K562 (cell line): ENCODE measurements around the gene PIEZO2. TPM values are rescaled to one million over a fixed set of nuclear protein-coding genes. Genes with fewer than 3 reads are reported as not detected.

Experiments used
- ELK3 ChIP-seq: fragments of 450-650 bp; formaldehyde crosslinking; IDR thresholded peaks from 2 replicates; pipeline ENCODE4 v1.4.0; 2020; ENCODE audit warnings: mild to moderate bottlenecking
- FOXA3 ChIP-seq, 2 experiments: fragments of 450-650 bp in 1 of 2; sonication (generic) in 1 of 2; formaldehyde crosslinking; IDR thresholded peaks in 1 of 2; conservative IDR thresholded peaks in 1 of 2; 2 replicates each; pipeline versions ENCODE4 v1.4.0 to v1.8.0; 2020 to 2022; ENCODE audit warnings: mild to moderate bottlenecking in 2 of 2, missing genetic modification reagents in 1 of 2
- HSF4 ChIP-seq: fragments of 250-450 bp; sonication (Bioruptor Pico); IDR thresholded peaks from 2 replicates; pipeline ENCODE4 v2.1.2; 2022; ENCODE audit warnings: mild to moderate bottlenecking, moderate library complexity, borderline replicate concordance
- ZBTB11 ChIP-seq, 3 experiments: fragments of 200-800 bp in 1 of 3; fragments of 250-450 bp in 1 of 3; fragments of 450-650 bp in 1 of 3; sonication (Bioruptor Pico) in 1 of 3; sonication (Bioruptor generic) in 1 of 3; formaldehyde crosslinking in 1 of 3; IDR thresholded peaks; 2 replicates each; pipeline versions ENCODE4 v1.6.1 to v1.8.0; 2016 to 2022; ENCODE audit warnings: mild to moderate bottlenecking in 2 of 3, missing genetic modification characterization in 2 of 3, missing compliant biosample characterization in 1 of 3, moderate library complexity in 1 of 3
- ZNF311 ChIP-seq: fragments of 250-450 bp; sonication (Bioruptor Pico); IDR thresholded peaks from 2 replicates; pipeline ENCODE4 v1.4.0; 2020; ENCODE audit warnings: mild to moderate bottlenecking, moderate library complexity
- polyA plus RNA-seq, 8 experiments: library from polyadenylated mRNA; depleted of rRNA in 4 of 8; stranded (reverse) in 5 of 8; unstranded in 3 of 8; fragments of >200 nt; fragmentation: Nextera tagmentation in 2 of 8; fragmentation: Illumina TruSeq in 1 of 8; extraction: Ambion mirVana in 2 of 8; extraction: Trizol in 1 of 8; gene quantifications; 2 replicates each; pipeline versions ENCODE4 v1.2.1 to v1.2.3, GENCODE V29; 2011 to 2014; ENCODE audit warnings: inconsistent platforms in 1 of 8, missing spikeins in 1 of 8
- total RNA-seq, 7 experiments: library from RNA; depleted of rRNA in 6 of 7; stranded (reverse); fragments of >200 nt in 6 of 7; fragmentation: Illumina TruSeq in 2 of 7; extraction: Trizol in 2 of 7; gene quantifications; 2 replicates each; pipeline versions ENCODE4 v1.2.1 to v1.2.3, GENCODE V29; 2011 to 2021; ENCODE audit warnings: low replicate concordance in 1 of 7
- TF ChIP-seq, protein P1 (sequence below): fragments of 450-650 bp; IDR thresholded peaks from 2 replicates; pipeline ENCODE4 v1.6.1; 2016; ENCODE audit warnings: borderline replicate concordance

Gene PIEZO2
- total and polyA plus RNA-seq, 9 of the 15 experiments (the other 6 are each of a cell fraction or from before 2014, with no cell fraction given), result 0.54 to 4.1 (median 2.0) TPM

DNA sequence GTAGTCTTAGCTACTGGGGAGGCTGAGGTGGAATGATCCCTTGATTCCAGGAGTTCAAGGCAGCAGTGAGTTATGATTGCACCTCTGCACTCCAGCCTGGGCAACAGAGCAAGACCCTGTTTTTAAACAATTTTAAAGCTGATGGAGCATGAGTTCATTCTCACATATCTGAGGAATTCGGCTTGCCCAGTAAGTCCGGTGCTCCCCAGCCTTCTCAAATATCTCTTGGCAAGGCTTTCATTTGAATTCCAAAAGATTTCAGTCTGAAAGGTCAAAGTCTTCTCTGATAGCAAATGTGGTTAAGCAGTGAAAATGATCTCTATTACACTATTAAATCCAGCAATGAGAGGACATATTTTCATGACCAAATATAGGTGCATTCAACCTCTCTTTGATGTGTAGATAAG is 27.9 kb downstream of the PIEZO2 start (continued):
- TF ChIP-seq, protein P1, sequence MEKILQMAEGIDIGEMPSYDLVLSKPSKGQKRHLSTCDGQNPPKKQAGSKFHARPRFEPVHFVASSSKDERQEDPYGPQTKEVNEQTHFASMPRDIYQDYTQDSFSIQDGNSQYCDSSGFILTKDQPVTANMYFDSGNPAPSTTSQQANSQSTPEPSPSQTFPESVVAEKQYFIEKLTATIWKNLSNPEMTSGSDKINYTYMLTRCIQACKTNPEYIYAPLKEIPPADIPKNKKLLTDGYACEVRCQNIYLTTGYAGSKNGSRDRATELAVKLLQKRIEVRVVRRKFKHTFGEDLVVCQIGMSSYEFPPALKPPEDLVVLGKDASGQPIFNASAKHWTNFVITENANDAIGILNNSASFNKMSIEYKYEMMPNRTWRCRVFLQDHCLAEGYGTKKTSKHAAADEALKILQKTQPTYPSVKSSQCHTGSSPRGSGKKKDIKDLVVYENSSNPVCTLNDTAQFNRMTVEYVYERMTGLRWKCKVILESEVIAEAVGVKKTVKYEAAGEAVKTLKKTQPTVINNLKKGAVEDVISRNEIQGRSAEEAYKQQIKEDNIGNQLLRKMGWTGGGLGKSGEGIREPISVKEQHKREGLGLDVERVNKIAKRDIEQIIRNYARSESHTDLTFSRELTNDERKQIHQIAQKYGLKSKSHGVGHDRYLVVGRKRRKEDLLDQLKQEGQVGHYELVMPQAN, result no peak
- TF ChIP-seq FOXA3 (CRISPR knock-in tag; conservative IDR thresholded peaks at IDR 0.05 in 1 of 2, IDR thresholded peaks at IDR 0.05 in 1 of 2) (no peak), ZNF311 (CRISPR knock-in tag) (no peak), ZBTB11 (CRISPR knock-in tag; IDR thresholded peaks at IDR 0.05) (no peak), HSF4 (CRISPR knock-in tag) (no peak), ELK3 (CRISPR knock-in tag) (no peak)
